Retinal pigment epithelial cell (primary cell): ENCODE data around the gene KCNIP2.

Experiments used
- DNase-seq: peaks from one replicate; pipeline ENCODE4 v3.0.0-alpha.2; 2010; ENCODE audit warnings: low read depth
- H3K4me3 ChIP-seq: 2 replicates; pipeline ENCODE4 v1.5.1; 2011; ENCODE audit warnings: mild to moderate bottlenecking, low read length, control low read depth, moderate library complexity
- CTCF ChIP-seq: conservative IDR thresholded peaks from 2 replicates; pipeline ENCODE4 v1.5.1; 2011; ENCODE audit warnings: low read depth, low read length, control low read depth, inconsistent platforms

Gene KCNIP2

GRCh38 chr10:101781655-101781983, 62.0 kb downstream of the KCNIP2 start:
- no peak overlapping the region for H3K4me3 ChIP-seq
- DNase-seq, result no peak

GRCh38 chr10:101780818-101781654, 62.6 kb downstream of the KCNIP2 start:
- H3K4me3 ChIP-seq, result no peak overlapping the region
- TF ChIP-seq CTCF, result peak; percentile 96

More at GRCh38 chr10:101781655-101781983, 62.0 kb downstream of the KCNIP2 start:
- no peak for TF ChIP-seq CTCF

GRCh38 chr10:101780187-101780817, 63.3 kb downstream of the KCNIP2 start:
- no peak for TF ChIP-seq CTCF
- DNase-seq, result no peak
- H3K4me3 ChIP-seq, result peak overlapping the region; percentile 23

More at GRCh38 chr10:101780818-101781654, 62.6 kb downstream of the KCNIP2 start:
- DNase-seq, result no peak

- H3K4me3 ChIP-seq, result peak overlapping the region; percentile 23
- peak; percentile 74 for TF ChIP-seq CTCF
- DNase-seq, result no peak
Measured at GRCh38 chr10:101779544-101780186, 63.9 kb downstream of the KCNIP2 start.

GRCh38 chr10:101778781-101779543, 64.6 kb downstream of the KCNIP2 start:
- no peak for DNase-seq
- peak overlapping the region; percentile 20 for H3K4me3 ChIP-seq
- TF ChIP-seq CTCF, result no peak

GRCh38 chr10:101778151-101778780, 65.3 kb downstream of the KCNIP2 start:
- no peak for DNase-seq
- TF ChIP-seq CTCF, result no peak
- no peak overlapping the region for H3K4me3 ChIP-seq
